DOHH2 (cell line): Measurements from ENCODE around the gene SHB.

Experiments
- H3F3A ChIP-seq: fragments of 200-600 bp; sonication (generic), shearing (Covaris generic); 2 replicates; pipeline ENCODE4 v1.6.0; 2016; ENCODE audit warnings: antibody characterized with exemption, mild to moderate bottlenecking; ENCODE audit not compliant: control insufficient read depth, insufficient read depth
- H3K27ac ChIP-seq: fragments of 200-600 bp; sonication (generic); 2 replicates; pipeline ENCODE4 v1.5.1; 2014; ENCODE audit warnings: low read depth, mild to moderate bottlenecking, low read length, moderate library complexity
- H3K27me3 ChIP-seq: fragments of 200-600 bp; sonication (generic); 2 replicates; pipeline ENCODE4 v1.6.1; 2014; ENCODE audit warnings: mild to moderate bottlenecking, low read length, mixed read lengths; ENCODE audit not compliant: control insufficient read depth
- H3K36me3 ChIP-seq: fragments of 200-600 bp; sonication (generic); 2 replicates; pipeline ENCODE4 v1.6.1; 2014; ENCODE audit warnings: mild to moderate bottlenecking, low read length, moderate library complexity, mixed read lengths; ENCODE audit not compliant: control insufficient read depth
- H3K4me1 ChIP-seq: fragments of 200-600 bp; sonication (generic); 2 replicates; pipeline ENCODE4 v1.6.1; 2014; ENCODE audit warnings: mild to moderate bottlenecking, low read length, mixed read lengths; ENCODE audit not compliant: control insufficient read depth
- H3K4me2 ChIP-seq: fragments of 200-600 bp; sonication (generic); 2 replicates; pipeline ENCODE4 v1.6.0; 2014; ENCODE audit warnings: mild to moderate bottlenecking, low read length, moderate library complexity
- H3K4me3 ChIP-seq: fragments of 200-600 bp; sonication (generic); 2 replicates; pipeline ENCODE4 v1.5.1; 2014; ENCODE audit warnings: mild to moderate bottlenecking, low read length, mixed read lengths
- H3K79me2 ChIP-seq: fragments of 200-600 bp; sonication (generic); 2 replicates; pipeline ENCODE4 v1.6.1; 2014; ENCODE audit warnings: mild to moderate bottlenecking, low read length, mixed read lengths; ENCODE audit not compliant: control insufficient read depth
- H3K9me2 ChIP-seq: fragments of 200-600 bp; sonication (generic); replicated peaks from 2 replicates; pipeline ENCODE4 v1.6.1; 2014; ENCODE audit warnings: mild to moderate bottlenecking, low read length, mixed read lengths; ENCODE audit not compliant: control insufficient read depth
- H3K9me3 ChIP-seq: fragments of 200-600 bp; sonication (generic); 2 replicates; pipeline ENCODE4 v1.6.1; 2014; ENCODE audit warnings: antibody characterized with exemption, low read length, mixed read lengths; ENCODE audit not compliant: control insufficient read depth, insufficient read depth
- H4K20me1 ChIP-seq: fragments of 200-600 bp; sonication (generic); 2 replicates; pipeline ENCODE4 v1.6.0; 2014; ENCODE audit warnings: low read depth, mild to moderate bottlenecking, antibody characterized with exemption, low read length, moderate library complexity; ENCODE audit not compliant: control insufficient read depth, insufficient read depth
- EZH2phosphoT487 ChIP-seq: fragments of 200-600 bp; sonication (generic); IDR thresholded peaks from 2 replicates; pipeline ENCODE4 v1.6.1; 2017; ENCODE audit warnings: borderline replicate concordance, mild to moderate bottlenecking, antibody characterized with exemption, low read length, moderate library complexity, mixed read lengths
- TF ChIP-seq, protein P1 (sequence below): fragments of 200-600 bp; sonication (generic); IDR thresholded peaks from one replicate; pipeline ENCODE4 v1.5.1; 2014; ENCODE audit warnings: antibody characterized with exemption, mild to moderate bottlenecking, low read depth, low read length; ENCODE audit not compliant: poor library complexity, severe bottlenecking

The SHB gene

DNA sequence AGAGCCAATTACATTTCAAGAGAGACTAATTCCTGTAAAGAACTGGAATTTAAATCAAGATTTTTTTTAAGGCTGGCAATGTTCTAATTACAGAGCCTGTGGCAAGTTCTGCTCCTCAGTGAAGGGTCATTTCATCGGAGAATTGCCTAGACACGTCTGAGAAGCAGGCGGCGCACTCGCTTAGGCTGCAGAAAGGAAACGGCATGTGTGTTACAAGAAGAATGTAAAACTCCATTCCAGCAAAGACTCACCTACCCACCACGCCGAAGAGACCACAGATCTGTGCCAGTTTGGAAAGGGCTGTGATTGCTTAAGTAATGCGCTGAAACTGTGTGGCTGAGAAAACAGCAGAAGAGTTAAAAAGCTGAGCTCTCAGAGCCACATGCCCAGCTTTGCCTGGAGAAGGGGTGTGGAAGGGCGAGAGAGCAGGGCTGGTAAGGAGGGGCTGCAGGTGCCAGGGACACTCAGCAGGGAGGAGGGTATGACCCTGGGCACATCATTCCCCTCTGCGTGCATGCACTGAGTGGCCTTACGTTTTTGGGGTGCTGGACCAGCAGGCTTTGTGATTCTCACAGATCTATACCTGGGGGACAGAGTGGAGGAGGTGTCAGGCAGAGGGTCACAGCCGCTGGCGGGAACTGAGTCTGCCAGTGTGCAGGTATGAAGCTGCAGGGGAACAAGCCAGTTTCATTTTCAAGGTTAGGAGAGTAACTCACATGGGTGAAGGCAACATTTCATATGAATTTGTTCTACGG, 147.3 kb downstream of the SHB start:
- H3K9me3 ChIP-seq, result no peaks in the 10 kb centered on the region
- no peaks in the 10 kb centered on the region for H3F3A ChIP-seq
- no peak overlapping the region for H3K4me3 ChIP-seq
- no peaks in the 10 kb centered on the region for H3K27me3 ChIP-seq
- no peaks in the 10 kb centered on the region; the same call in 1 of the 2 replicates for H4K20me1 ChIP-seq
- no peak for TF ChIP-seq EZH2phosphoT487
- TF ChIP-seq, protein P1, sequence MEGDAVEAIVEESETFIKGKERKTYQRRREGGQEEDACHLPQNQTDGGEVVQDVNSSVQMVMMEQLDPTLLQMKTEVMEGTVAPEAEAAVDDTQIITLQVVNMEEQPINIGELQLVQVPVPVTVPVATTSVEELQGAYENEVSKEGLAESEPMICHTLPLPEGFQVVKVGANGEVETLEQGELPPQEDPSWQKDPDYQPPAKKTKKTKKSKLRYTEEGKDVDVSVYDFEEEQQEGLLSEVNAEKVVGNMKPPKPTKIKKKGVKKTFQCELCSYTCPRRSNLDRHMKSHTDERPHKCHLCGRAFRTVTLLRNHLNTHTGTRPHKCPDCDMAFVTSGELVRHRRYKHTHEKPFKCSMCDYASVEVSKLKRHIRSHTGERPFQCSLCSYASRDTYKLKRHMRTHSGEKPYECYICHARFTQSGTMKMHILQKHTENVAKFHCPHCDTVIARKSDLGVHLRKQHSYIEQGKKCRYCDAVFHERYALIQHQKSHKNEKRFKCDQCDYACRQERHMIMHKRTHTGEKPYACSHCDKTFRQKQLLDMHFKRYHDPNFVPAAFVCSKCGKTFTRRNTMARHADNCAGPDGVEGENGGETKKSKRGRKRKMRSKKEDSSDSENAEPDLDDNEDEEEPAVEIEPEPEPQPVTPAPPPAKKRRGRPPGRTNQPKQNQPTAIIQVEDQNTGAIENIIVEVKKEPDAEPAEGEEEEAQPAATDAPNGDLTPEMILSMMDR, result no peak
- no peaks in the 10 kb centered on the region for H3K79me2 ChIP-seq
- H3K9me2 ChIP-seq, result no peaks in the 10 kb centered on the region
- no peak overlapping the region for H3K4me2 ChIP-seq
- H3K4me1 ChIP-seq, result no peaks in the 10 kb centered on the region
- H3K27ac ChIP-seq, result no peak overlapping the region
- no peaks in the 10 kb centered on the region for H3K36me3 ChIP-seq

DNA sequence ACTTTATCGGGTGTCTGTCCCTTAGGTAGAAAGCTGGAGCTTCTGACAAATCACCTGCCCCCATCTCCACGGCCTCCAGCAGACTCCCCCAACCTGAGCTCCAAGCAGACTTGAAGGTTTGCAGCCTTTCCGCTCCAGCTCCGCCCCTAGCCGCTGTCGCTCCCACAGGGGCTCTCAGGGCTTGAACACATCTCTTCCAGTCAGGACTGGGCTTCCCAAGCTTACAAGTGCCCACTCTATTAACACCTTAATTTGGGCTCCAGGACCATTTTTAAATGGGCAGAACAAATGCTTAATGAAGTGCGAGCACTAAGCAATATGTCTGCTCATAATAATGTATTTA, 147.9 kb downstream of the SHB start:
- Histone ChIP-seq H3K9me2 (no peaks in the 10 kb centered on the region), H3K4me2 (no peak overlapping the region), H3K27me3 (no peaks in the 10 kb centered on the region), H3K9me3 (no peaks in the 10 kb centered on the region), H3K79me2 (no peaks in the 10 kb centered on the region), H3K4me1 (no peaks in the 10 kb centered on the region), H3K4me3 (no peak overlapping the region), H4K20me1 (no peaks in the 10 kb centered on the region; the same call in 1 of the 2 replicates), H3K36me3 (no peaks in the 10 kb centered on the region), H3K27ac (no peak overlapping the region), H3F3A (no peaks in the 10 kb centered on the region)
- TF ChIP-seq EZH2phosphoT487, result no peak
- TF ChIP-seq, protein P1, result no peak

DNA sequence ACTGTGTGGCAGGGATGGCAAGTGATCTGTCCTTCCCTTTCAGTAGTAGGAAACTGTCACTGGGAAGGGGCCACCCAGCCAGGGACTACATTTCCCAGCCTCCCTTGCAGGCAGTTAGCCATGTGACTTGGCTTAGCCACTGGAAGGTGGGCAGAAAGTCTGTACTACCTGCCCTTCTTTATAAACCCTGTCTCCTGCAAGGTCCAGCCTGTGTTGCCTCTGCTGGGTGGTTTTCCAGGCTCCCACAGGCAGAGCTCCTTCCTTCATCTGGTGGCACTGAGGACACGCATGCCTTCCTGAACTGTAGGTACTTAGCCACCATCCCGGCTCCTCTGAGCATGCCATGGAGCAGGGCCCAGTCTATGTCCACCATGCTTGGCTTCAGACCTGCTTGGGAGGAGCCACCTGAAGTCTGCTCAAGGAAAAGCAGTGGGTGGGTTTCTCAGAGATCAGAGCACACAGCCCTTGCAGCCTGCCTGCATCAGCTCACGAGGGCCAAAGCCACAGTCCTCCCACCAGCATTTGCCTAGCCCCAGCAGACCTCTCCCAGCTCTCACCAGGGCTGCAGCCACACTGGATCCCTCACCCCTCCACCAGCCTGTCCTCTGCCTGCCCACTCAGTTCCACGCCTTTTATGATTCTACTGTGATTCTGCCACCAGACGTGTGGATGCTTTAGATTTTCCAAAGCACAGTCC, 148.4 kb downstream of the SHB start:
- no peak for TF ChIP-seq EZH2phosphoT487
- TF ChIP-seq, protein P1, result no peak
- no peaks in the 10 kb centered on the region for H3K79me2 ChIP-seq
- H3K4me1 ChIP-seq, result no peaks in the 10 kb centered on the region
- no peaks in the 10 kb centered on the region; the same call in 1 of the 2 replicates for H4K20me1 ChIP-seq
- H3F3A ChIP-seq, result no peaks in the 10 kb centered on the region
- no peaks in the 10 kb centered on the region for H3K27me3 ChIP-seq
- H3K4me3 ChIP-seq, result no peak overlapping the region
- H3K36me3 ChIP-seq, result no peaks in the 10 kb centered on the region
- H3K9me3 ChIP-seq, result no peaks in the 10 kb centered on the region
- no peak overlapping the region for H3K27ac ChIP-seq
- H3K4me2 ChIP-seq, result no peak overlapping the region
- no peaks in the 10 kb centered on the region for H3K9me2 ChIP-seq
